Kidney tubule cell (primary cell): ENCODE results near the gene KCNQ2.

Experiments used
- DNase-seq: peaks from one replicate; pipeline ENCODE4 v3.0.0-alpha.2; 2018; ENCODE audit warnings: low spot score

KCNQ2 gene

DNA sequence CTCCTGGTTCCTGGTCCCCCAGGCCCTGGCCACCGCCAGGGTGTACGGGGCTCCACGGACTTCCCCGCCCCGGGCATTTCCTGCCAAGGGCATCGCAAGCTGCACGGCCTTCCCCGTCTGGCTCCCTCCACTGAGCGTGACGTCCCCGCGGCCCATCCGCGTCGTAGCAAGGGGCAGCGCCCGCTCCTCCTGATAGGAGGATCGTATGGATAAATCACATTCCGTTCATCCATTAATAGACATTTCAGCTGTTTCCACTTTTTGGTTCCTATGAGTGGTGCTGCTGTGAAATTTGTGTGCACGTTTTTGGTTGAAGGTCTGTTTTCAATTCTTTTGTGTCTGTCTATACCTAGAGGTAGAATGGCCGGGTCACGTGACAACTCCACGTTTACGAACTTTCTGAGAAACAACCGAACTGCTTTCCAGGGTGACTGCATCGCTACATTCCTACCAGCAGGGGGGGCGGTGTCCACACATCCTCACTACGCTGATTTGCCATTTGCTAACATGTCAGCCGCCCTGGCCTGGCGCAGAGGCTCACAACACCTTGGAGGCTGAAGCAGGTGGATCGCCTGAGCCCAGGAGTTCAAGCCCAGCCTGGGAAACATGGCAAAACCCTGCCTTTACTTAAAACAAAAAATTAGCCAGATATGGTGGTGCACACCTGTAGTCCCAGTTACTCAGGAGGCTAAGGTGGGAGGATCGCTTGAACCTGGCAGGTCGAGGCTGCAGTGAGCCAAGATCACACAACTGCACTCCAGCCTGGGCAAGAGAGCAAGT, 37.7 kb downstream of the KCNQ2 start:
- DNase-seq, result peak; percentile 61

GRCh38 chr20:63433756-63434531, 38.5 kb downstream of the KCNQ2 start:
- DNase-seq, result no peak

DNA sequence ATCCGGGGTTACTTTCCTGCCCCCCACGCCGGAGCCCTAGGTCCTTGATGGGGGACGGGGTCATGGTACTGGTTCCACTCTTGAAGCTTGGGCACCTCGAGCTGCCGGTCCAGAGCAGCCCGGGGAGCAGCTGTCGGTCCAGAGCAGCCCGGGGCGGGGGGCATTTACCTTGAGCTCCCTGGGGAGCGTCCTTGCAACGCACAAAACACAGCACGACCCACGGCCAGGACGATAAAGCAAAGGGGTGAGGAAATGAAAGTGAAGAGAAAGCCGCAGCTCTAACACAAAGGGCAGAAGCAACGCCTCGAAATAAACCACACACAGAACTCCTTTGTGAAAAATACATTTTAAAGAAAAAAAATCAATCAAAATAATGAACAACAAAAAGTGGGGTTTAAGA, 39.1 kb downstream of the KCNQ2 start:
- DNase-seq, result no peak

DNA sequence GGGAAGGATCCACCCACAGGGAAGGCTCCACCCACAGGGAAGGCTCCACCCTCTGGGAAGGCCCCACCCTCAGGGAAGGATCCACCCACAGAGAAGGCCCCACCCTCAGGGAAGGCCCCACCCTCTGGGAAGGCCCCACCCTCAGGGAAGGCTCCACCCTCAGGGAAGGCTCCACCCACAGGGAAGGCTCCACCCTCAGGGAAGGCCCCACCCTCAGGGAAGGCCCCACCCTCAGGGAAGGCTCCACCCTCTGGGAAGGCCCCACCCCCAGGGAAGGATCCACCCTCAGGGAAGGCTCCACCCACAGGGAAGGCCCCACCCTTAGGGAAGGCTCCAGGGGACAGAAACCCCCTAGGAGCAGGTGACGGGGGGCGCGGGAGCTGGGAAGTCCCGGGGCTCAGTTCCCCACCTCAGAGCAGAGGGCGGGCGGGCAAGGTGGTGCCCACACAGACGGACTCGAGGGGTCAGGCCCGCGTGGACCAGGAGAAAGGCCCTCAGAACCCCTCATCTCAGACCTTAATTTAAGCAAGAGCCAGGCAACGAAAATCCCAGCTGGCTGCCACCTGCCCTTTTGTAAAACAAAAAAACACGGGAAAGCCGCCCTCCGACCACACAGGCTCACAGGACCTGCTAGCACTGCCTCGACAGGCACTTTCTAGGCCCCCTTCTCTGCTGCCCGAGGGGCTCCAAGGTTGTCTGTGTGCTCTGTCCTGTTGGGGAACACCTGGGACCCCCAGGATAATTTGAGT, 39.7 kb downstream of the KCNQ2 start:
- DNase-seq, result no peak

- no peak for DNase-seq
These were observed 40.5 kb downstream of the KCNQ2 start for GRCh38 chr20:63431944-63432343.

GRCh38 chr20:63430891-63431290, 41.6 kb downstream of the KCNQ2 start:
- DNase-seq, result no peak

GRCh38 chr20:63429992-63430391, 42.5 kb downstream of the KCNQ2 start:
- no peak for DNase-seq

- no peak for DNase-seq
These were observed 43.4 kb downstream of the KCNQ2 start for GRCh38 chr20:63428906-63429575.

DNA sequence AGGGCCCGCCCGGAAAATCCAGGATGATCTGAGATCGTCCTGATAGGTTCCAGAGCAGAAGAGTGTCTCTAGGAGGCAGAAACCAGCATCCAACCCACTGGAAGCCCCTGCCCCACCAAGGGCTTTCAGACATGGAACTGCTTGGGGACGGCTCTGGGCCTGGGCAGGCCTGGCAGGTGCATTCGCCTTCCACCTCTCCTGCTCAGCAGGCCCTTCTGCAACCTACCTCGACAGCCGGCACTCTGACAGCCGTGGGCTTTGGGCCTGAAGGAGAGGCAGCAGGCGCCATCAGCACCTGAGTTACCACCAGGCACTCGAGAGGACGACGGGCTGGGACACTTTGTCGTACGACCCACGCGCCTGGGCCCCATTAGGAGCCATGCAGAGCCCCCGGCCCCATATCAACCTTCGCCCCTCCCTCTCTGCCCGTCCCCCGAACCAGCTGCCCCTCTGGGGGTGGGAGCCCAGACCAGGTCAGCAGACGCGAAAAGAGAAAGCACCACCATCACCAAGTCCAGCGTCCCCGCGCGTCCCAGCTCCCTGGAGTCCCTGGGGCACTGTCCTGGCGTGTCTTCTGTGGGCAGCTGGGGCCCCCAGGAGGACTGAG, 44.6 kb downstream of the KCNQ2 start:
- DNase-seq, result no peak

DNA sequence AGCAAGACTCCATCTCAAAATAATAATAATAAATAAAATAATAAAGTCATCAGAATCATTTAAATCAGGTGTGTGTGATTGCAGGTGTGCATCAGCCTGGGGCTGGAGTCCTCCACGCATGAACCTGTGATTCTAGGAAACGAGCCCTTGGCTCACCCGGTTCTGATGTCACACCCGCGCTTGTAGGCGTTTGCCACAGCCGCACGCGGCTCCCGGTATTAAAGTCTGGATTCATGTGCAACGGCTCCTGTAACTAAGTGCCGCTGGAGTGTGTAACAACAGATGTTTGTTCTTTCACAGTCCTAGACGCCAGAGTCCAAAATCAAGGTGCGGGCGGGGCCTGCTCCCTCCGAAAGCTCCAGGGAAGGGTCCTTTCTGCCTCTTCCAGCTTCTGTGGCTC, 45.2 kb downstream of the KCNQ2 start:
- no peak for DNase-seq

GRCh38 chr20:63425846-63426485, 46.5 kb downstream of the KCNQ2 start:
- DNase-seq, result no peak

DNA sequence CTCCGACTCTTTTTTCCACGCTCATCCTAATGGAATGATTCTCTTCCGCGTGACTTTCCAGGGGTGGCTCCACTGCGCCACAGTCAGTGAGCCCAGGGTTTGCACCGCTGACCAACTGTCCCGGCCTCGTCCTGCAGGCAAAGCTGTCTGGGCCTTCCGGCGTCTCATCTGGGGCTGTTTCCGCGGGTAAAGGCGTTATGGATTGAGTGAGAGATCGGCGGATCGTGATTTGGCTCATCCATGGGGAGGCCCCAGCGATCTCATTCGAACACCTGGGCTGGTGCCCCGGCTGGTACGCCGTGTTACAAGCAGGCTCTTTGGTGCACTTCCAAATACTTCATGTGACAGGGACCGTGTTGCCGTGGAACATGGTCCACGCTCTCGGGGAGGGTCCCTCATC, 47.8 kb downstream of the KCNQ2 start:
- no peak for DNase-seq

DNA sequence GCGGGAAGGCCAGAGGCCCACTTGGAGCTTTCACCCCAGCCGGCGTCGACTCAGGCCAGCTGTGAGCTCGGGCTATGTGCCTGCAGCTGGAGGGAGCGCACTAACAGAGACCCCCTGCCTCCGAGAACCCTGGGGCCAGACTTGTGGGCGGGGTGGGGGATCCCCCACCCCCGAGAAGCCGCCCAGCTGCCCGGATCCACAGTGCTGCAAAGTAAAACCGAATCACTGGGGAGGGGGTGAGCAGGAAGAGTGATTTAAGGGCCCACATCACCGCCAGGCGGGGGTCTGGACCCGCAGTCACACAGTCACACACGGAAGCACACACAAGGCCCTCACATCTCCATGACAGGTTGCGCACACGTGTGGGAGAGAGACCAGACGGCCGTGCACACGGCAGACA, 48.7 kb downstream of the KCNQ2 start:
- no peak for DNase-seq

GRCh38 chr20:63422653-63423052, 49.8 kb downstream of the KCNQ2 start:
- DNase-seq, result no peak

GRCh38 chr20:63421913-63422312, 50.5 kb downstream of the KCNQ2 start:
- DNase-seq, result no peak

DNA sequence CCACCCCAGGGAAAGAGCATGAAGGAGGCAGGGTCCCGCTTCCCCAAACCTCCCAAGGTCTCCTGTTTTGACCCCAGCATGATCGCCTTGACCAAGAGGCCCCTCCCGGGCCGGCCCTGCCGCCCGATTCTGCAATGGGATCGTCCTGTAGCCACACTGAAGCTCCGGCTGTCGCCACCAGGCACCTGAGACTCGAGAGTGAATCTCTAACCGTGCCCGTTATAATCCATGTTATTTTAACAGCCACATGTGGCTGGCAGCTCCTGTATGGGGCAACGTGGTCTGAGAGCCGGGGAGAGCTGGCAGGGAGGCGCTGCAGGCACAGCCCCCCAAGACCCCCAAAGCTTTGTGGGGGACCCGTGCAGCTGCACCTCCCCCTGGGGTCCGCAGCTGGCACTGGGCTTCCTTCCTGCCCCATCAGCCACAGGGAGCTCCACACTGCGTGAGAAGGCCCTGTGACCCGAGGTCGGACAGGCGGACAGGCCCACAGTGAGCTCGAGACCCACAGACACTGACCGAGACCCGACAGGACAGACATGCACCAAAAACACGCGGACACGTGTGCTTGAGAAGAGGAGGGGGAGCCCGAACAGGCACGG, 51.3 kb downstream of the KCNQ2 start:
- no peak for DNase-seq

- DNase-seq, result no peak
These were observed 51.9 kb downstream of the KCNQ2 start for GRCh38 chr20:63420359-63421093.

GRCh38 chr20:63419299-63419698, 53.2 kb downstream of the KCNQ2 start:
- no peak for DNase-seq

GRCh38 chr20:63418617-63419016, 53.8 kb downstream of the KCNQ2 start:
- DNase-seq, result no peak

DNA sequence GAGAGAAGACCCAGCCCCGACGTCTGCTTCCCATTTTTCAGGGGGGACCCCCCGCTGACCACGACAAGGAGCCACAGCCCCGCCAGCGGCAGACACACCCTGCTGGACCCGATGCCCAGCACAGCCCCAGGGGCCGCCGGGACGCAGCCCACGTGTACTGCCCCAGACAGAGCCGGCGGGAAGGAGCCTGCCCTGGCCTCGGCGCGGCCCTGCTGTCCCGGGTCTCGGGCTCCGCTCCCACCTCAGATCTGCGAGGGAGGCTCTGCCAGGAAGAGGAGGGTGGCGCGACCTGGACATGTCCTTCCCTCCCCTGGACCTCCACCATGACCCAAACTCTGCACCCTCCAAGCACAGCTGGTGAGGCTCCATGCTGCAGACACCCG, 54.7 kb downstream of the KCNQ2 start:
- no peak for DNase-seq
